22Rv1 (cell line): ENCODE data around the gene NUDT5.

Source experiments
- ZFX ChIP-seq: fragments of 450-650 bp; IDR thresholded peaks from 2 replicates; pipeline ENCODE4 v1.6.1; 2017; ENCODE audit warnings: antibody characterized with exemption, borderline replicate concordance
- TF ChIP-seq, protein P1 (sequence below): fragments of 450-650 bp; IDR thresholded peaks from 2 replicates; pipeline ENCODE4 v1.5.1; 2017; ENCODE audit warnings: mild to moderate bottlenecking

DNA sequence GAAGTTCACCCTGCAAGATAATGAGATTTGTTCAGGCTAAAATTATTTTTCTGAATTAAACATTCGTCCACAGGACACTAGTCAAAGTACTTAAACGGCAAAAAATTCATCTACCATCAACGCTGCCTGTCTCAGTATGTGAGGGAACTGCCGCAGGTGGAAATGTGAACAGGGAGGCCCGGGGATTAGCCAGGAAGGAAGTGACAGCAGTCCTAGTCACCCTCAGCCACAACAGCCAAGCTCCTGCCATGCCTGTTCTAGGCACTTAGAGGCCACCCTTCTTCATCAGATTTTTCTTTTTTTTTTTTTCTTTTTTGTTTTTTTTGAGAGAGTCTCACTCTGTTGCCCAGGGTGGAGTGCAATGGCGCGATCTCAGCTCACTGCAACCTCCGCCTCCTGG lies 9.4 kb downstream of the NUDT5 start:
- TF ChIP-seq, protein P1, sequence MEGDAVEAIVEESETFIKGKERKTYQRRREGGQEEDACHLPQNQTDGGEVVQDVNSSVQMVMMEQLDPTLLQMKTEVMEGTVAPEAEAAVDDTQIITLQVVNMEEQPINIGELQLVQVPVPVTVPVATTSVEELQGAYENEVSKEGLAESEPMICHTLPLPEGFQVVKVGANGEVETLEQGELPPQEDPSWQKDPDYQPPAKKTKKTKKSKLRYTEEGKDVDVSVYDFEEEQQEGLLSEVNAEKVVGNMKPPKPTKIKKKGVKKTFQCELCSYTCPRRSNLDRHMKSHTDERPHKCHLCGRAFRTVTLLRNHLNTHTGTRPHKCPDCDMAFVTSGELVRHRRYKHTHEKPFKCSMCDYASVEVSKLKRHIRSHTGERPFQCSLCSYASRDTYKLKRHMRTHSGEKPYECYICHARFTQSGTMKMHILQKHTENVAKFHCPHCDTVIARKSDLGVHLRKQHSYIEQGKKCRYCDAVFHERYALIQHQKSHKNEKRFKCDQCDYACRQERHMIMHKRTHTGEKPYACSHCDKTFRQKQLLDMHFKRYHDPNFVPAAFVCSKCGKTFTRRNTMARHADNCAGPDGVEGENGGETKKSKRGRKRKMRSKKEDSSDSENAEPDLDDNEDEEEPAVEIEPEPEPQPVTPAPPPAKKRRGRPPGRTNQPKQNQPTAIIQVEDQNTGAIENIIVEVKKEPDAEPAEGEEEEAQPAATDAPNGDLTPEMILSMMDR = no peak
- no peak for TF ChIP-seq ZFX
